ENCODE results near the gene PHACTR3.

PHACTR3 gene

GRCh38 chr20:59575653-59576052, 28.7 kb upstream of the PHACTR3 start:
- TF ChIP-seq CTCF (IDR thresholded peaks at IDR 0.05; ENCODE audit: extremely low read depth, missing control alignments) = no peak
- DNase-seq (ENCODE audit: low spot score) = no peak

- TF ChIP-seq CTCF (IDR thresholded peaks at IDR 0.05; ENCODE audit: extremely low read depth, missing control alignments) = no peak
- DNase-seq (ENCODE audit: low spot score) = no peak
Observed at GRCh38 chr20:59576216-59576953, 28.0 kb upstream of the PHACTR3 start.

- TF ChIP-seq CTCF (IDR thresholded peaks at IDR 0.05; ENCODE audit: extremely low read depth, missing control alignments) = no peak
- DNase-seq (ENCODE audit: low spot score) = no peak
Observed at GRCh38 chr20:59577037-59577808, 27.1 kb upstream of the PHACTR3 start.

- no peak for TF ChIP-seq CTCF (IDR thresholded peaks at IDR 0.05; ENCODE audit: extremely low read depth, missing control alignments)
- DNase-seq (ENCODE audit: low spot score) = no peak
Observed at GRCh38 chr20:59577809-59578435, 26.4 kb upstream of the PHACTR3 start.

GRCh38 chr20:59578436-59579403, 25.6 kb upstream of the PHACTR3 start:
- no peak for TF ChIP-seq CTCF (IDR thresholded peaks at IDR 0.05; ENCODE audit: extremely low read depth, missing control alignments)
- no peak for DNase-seq (ENCODE audit: low spot score)

- no peak for TF ChIP-seq CTCF (IDR thresholded peaks at IDR 0.05; ENCODE audit: extremely low read depth, missing control alignments)
- DNase-seq (ENCODE audit: low spot score) = no peak
Observed at GRCh38 chr20:59579404-59580145, 24.8 kb upstream of the PHACTR3 start.

All from GM20000 (cell line).